ENCODE results near the gene SPP1. TPM values are rescaled to one million over a fixed set of nuclear protein-coding genes. Genes with fewer than 3 reads are reported as not detected.

SPP1 gene
- total RNA-seq, 2 experiments from 2014 or later, result not detected

GRCh38 chr4:87967193-87967592, 8.3 kb upstream of the SPP1 start:
- Histone ChIP-seq H3K9me3 (ENCODE audit: control insufficient read depth in 1 of 2, insufficient read depth in 1 of 2, low read length in 2 of 2) (peaks cover 0 to 15% of the 10 kb centered on the region in 2 experiments), H3K36me3 (ENCODE audit: insufficient read depth, low read length) (no peaks in the 10 kb centered on the region), H3K4me3 (ENCODE audit: low read length) (no peak overlapping the region), H3K4me1 (ENCODE audit: insufficient read depth, low read length) (no peaks in the 10 kb centered on the region), H3K27ac (ENCODE audit: low read depth in 1 of 2, low read length in 2 of 2) (no peak overlapping the region), H3K27me3 (ENCODE audit: control insufficient read depth in 1 of 2, insufficient read depth in 2 of 2, low read length in 2 of 2) (peaks cover 2 to 16% of the 10 kb centered on the region in 2 experiments)
- no peak for TF ChIP-seq CTCF (IDR thresholded peaks at IDR 0.05)
- intact Hi-C loops (cut with DNase I, micrococcal nuclease), result no loop called here
- CTCF ChIA-PET, result interaction anchor here (1.0 kb wide), 1 partner anchor 14 kb away, joined by 3 read pairs; no protein-coding TSS in a partner anchor
- Mint-ChIP-seq H3K4me1 (ENCODE audit: low read depth) (no peaks in the 10 kb centered on the region), H3K9me3 (no peaks in the 10 kb centered on the region), H3K36me3 (ENCODE audit: low read depth) (no peaks in the 10 kb centered on the region), H3K27ac (no peak overlapping the region), H3K4me3 (no peak overlapping the region), H3K27me3 (peaks cover 48% of the 10 kb centered on the region)
- no peak for ATAC-seq (ENCODE audit: poor library complexity)
- POLR2A ChIA-PET, result no interaction called here
- DNase-seq, result no peak

- no peak for DNase-seq
- ChIA-PET CTCF (no interaction called here), POLR2A (no interaction called here)
- H3K4me3 Mint-ChIP-seq, result no peak overlapping the region
- Histone ChIP-seq H3K9me3 (ENCODE audit: control insufficient read depth in 1 of 2, insufficient read depth in 1 of 2, low read length in 2 of 2) (peaks cover 0 to 15% of the 10 kb centered on the region in 2 experiments), H3K27me3 (ENCODE audit: control insufficient read depth in 1 of 2, insufficient read depth in 2 of 2, low read length in 2 of 2) (peaks cover 9 to 30% of the 10 kb centered on the region in 2 experiments), H3K27ac (ENCODE audit: low read depth in 1 of 2, low read length in 2 of 2) (no peak overlapping the region), H3K4me3 (ENCODE audit: low read length) (no peak overlapping the region), H3K36me3 (ENCODE audit: insufficient read depth, low read length) (no peaks in the 10 kb centered on the region), H3K4me1 (ENCODE audit: insufficient read depth, low read length) (no peaks in the 10 kb centered on the region)
- H3K27me3 Mint-ChIP-seq, result peaks cover 70% of the 10 kb centered on the region
- intact Hi-C loops (cut with DNase I, micrococcal nuclease), result loop anchor here in 1 of 2 experiments (5.0 kb wide), 2 partner anchors 113 to 242 kb away; no protein-coding TSS in a partner anchor
- H3K4me1 Mint-ChIP-seq (ENCODE audit: low read depth), result peaks cover 10% of the 10 kb centered on the region
- no peaks in the 10 kb centered on the region for H3K9me3 Mint-ChIP-seq
- H3K27ac Mint-ChIP-seq, result no peak overlapping the region
- ATAC-seq (ENCODE audit: poor library complexity), result no peak
- no peaks in the 10 kb centered on the region for H3K36me3 Mint-ChIP-seq (ENCODE audit: low read depth)
- no peak for TF ChIP-seq CTCF (IDR thresholded peaks at IDR 0.05)
Measured at GRCh38 chr4:87970121-87970520, 5.4 kb upstream of the SPP1 start.

- peaks cover 6 to 45% of the 10 kb centered on the region in 2 experiments for H3K27me3 ChIP-seq (ENCODE audit: control insufficient read depth in 1 of 2, insufficient read depth in 2 of 2, low read length in 2 of 2)
- no peak for DNase-seq
- H3K36me3 ChIP-seq (ENCODE audit: insufficient read depth, low read length), result no peaks in the 10 kb centered on the region
- peaks cover 0 to 4% of the 10 kb centered on the region in 2 experiments for H3K9me3 ChIP-seq (ENCODE audit: control insufficient read depth in 1 of 2, insufficient read depth in 1 of 2, low read length in 2 of 2)
- intact Hi-C loops (cut with DNase I, micrococcal nuclease), result loop anchor here in 1 of 2 experiments (5.0 kb wide), 2 partner anchors 115 to 240 kb away; no protein-coding TSS in a partner anchor
- no peak overlapping the region for H3K4me3 ChIP-seq (ENCODE audit: low read length)
- ChIA-PET CTCF (no interaction called here), POLR2A (interaction anchor here (0.7 kb wide), 1 partner anchor 14 kb away, joined by 3 read pairs; no protein-coding TSS in a partner anchor)
- H3K4me1 ChIP-seq (ENCODE audit: insufficient read depth, low read length), result peaks cover 5% of the 10 kb centered on the region
- Mint-ChIP-seq H3K4me3 (no peak overlapping the region), H3K27me3 (peaks cover 76% of the 10 kb centered on the region), H3K36me3 (ENCODE audit: low read depth) (no peaks in the 10 kb centered on the region), H3K27ac (no peak overlapping the region), H3K9me3 (no peaks in the 10 kb centered on the region), H3K4me1 (ENCODE audit: low read depth) (peaks cover 16% of the 10 kb centered on the region)
- no peak for ATAC-seq (ENCODE audit: poor library complexity)
- no peak for TF ChIP-seq CTCF (IDR thresholded peaks at IDR 0.05)
- no peak overlapping the region for H3K27ac ChIP-seq (ENCODE audit: low read depth in 1 of 2, low read length in 2 of 2)
Measured at GRCh38 chr4:87971866-87972265, 3.6 kb upstream of the SPP1 start.

Data from CD4-positive, alpha-beta T cell (primary cell).